A549 (cell line): ENCODE measurements around the gene PIGX.
"Not testable (repeated sequence)": the region's sequence is repeated elsewhere in the genome, so short reads cannot be mapped to it uniquely, and the experiment has no call there.

ENCODE experiments used
- CHD2 ChIP-seq: fragments of 150-350 bp; IDR thresholded peaks from 2 replicates; pipeline ENCODE4 v1.6.1; 2014; ENCODE audit warnings: low read length; ENCODE audit not compliant: partially characterized antibody
- EP300 ChIP-seq, 2 experiments: fragments of >200 bp; sonication (Bioruptor Twin); formaldehyde crosslinking; IDR thresholded peaks; 2 replicates in 1 of 2; 3 replicates in 1 of 2; pipeline ENCODE4 v1.6.1; 2016 to 2017
- HOXB5 ChIP-seq: fragments of 250-450 bp; sonication (Bioruptor Pico); IDR thresholded peaks from 2 replicates; pipeline ENCODE4 v1.5.0; 2020; ENCODE audit warnings: mild to moderate bottlenecking, moderate library complexity
- MAFK ChIP-seq: fragments of 450-650 bp; IDR thresholded peaks from 2 replicates; pipeline ENCODE4 v1.6.1; 2014; ENCODE audit not compliant: partially characterized antibody
- POLR2A ChIP-seq: IDR thresholded peaks from 2 replicates; pipeline ENCODE4 v1.6.1; 2012; ENCODE audit warnings: mild to moderate bottlenecking, low read length
- POLR2AphosphoS2 ChIP-seq: conservative IDR thresholded peaks from 2 replicates; pipeline ENCODE4 v1.6.1; 2012; ENCODE audit warnings: low read length, improper control_type of control experiment, inconsistent platforms
- RAD21 ChIP-seq, 2 experiments: fragments of >200 bp in 1 of 2; sonication (Bioruptor Twin) in 1 of 2; formaldehyde crosslinking in 1 of 2; IDR thresholded peaks in 1 of 2; conservative IDR thresholded peaks in 1 of 2; 2 replicates in 1 of 2; 3 replicates in 1 of 2; pipeline ENCODE4 v1.6.1; 2012 to 2018; ENCODE audit warnings: inconsistent platforms in 1 of 2
- RARB ChIP-seq: fragments of 250-450 bp; sonication (Bioruptor Pico); IDR thresholded peaks from 2 replicates; pipeline ENCODE4 v1.8.0; 2021; ENCODE audit warnings: mild to moderate bottlenecking, moderate library complexity
- RNF2 ChIP-seq: fragments of 200-600 bp; sonication (generic); IDR thresholded peaks from 2 replicates; pipeline ENCODE4 v1.6.1; 2016; ENCODE audit warnings: low read depth, mild to moderate bottlenecking, antibody characterized with exemption, moderate library complexity, borderline replicate concordance
- TF ChIP-seq, protein P1 (sequence below): fragments of >200 bp; sonication (Bioruptor Twin); formaldehyde crosslinking; IDR thresholded peaks from 3 replicates; pipeline ENCODE4 v1.5.1; 2016
- TF ChIP-seq, protein P2 (sequence below): IDR thresholded peaks from 2 replicates; pipeline ENCODE4 v1.6.1; 2012

DNA sequence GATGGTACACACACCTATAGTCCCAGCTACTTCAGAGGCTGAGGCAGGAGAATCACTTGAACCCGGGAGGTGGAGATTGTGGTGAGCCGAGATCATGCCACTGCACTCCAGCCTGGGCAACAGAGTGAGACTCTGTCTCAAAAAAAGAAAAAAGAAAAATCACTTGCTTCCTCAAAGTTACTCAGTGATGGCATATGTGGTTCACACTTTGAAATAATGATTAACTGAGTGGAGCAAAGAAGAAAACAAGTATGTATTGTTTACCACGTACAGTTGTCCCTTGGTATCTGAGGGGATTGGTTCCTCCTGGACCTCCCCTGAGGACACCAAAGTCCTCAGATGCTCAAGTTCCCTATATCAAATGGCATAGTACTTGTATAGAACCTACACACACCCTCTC is 5.0 kb downstream of the PIGX start:
- TF ChIP-seq, protein P1, sequence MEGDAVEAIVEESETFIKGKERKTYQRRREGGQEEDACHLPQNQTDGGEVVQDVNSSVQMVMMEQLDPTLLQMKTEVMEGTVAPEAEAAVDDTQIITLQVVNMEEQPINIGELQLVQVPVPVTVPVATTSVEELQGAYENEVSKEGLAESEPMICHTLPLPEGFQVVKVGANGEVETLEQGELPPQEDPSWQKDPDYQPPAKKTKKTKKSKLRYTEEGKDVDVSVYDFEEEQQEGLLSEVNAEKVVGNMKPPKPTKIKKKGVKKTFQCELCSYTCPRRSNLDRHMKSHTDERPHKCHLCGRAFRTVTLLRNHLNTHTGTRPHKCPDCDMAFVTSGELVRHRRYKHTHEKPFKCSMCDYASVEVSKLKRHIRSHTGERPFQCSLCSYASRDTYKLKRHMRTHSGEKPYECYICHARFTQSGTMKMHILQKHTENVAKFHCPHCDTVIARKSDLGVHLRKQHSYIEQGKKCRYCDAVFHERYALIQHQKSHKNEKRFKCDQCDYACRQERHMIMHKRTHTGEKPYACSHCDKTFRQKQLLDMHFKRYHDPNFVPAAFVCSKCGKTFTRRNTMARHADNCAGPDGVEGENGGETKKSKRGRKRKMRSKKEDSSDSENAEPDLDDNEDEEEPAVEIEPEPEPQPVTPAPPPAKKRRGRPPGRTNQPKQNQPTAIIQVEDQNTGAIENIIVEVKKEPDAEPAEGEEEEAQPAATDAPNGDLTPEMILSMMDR = not testable (repeated sequence)
- not testable (repeated sequence) for TF ChIP-seq MAFK; RARB; POLR2A; HOXB5 (CRISPR knock-in tag); CHD2; RAD21 (conservative IDR thresholded peaks at IDR 0.05 in 1 of 2, IDR thresholded peaks at IDR 0.05 in 1 of 2); EP300 (IDR thresholded peaks at IDR 0.05); RNF2; POLR2AphosphoS2
- TF ChIP-seq, protein P2, sequence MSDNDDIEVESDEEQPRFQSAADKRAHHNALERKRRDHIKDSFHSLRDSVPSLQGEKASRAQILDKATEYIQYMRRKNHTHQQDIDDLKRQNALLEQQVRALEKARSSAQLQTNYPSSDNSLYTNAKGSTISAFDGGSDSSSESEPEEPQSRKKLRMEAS = not testable (repeated sequence)
